Calu3 (cell line): Measurements from ENCODE around the gene SLC22A15. TPM values are rescaled to one million over a fixed set of nuclear protein-coding genes. Genes with fewer than 3 reads are reported as not detected.

ENCODE experiments used
- BruUV-seq: library from RNA; stranded (reverse); fragments of 400-500 nt; replicated peaks from 2 replicates; lab custom pipeline; 2021; lab: Mats Ljungman, UMichigan
- CTCF ChIA-PET: fragments of 300-600 bp; sonication (Branson Sonifier 250); formaldehyde crosslinking; loops from one replicate; lab custom pipeline; 2022; ENCODE audit warnings: antibody characterized with exemption; lab: Charles Lee
- DNase-seq: peaks from one replicate; pipeline ENCODE4 v3.0.0; 2022
- H3K27ac Mint-ChIP-seq: one replicate; pipeline ENCODE4 v1.8.0; 2022; ENCODE audit warnings: mixed read lengths; ENCODE audit not compliant: unreplicated experiment
- H3K27me3 Mint-ChIP-seq: one replicate; pipeline ENCODE4 v1.8.0; 2022; ENCODE audit warnings: mixed read lengths; ENCODE audit not compliant: unreplicated experiment
- H3K36me3 Mint-ChIP-seq: one replicate; pipeline ENCODE4 v1.8.0; 2022; ENCODE audit warnings: mild to moderate bottlenecking, moderate library complexity, mixed read lengths; ENCODE audit not compliant: insufficient read depth, unreplicated experiment
- H3K4me1 Mint-ChIP-seq: one replicate; pipeline ENCODE4 v1.8.0; 2022; ENCODE audit warnings: mild to moderate bottlenecking, low read depth, mixed read lengths; ENCODE audit not compliant: unreplicated experiment
- H3K4me3 Mint-ChIP-seq: one replicate; pipeline ENCODE4 v1.8.0; 2022; ENCODE audit warnings: mild to moderate bottlenecking, low read depth, moderate library complexity, mixed read lengths; ENCODE audit not compliant: unreplicated experiment
- H3K9me3 Mint-ChIP-seq: one replicate; pipeline ENCODE4 v1.8.0; 2022; ENCODE audit warnings: low read depth, mixed read lengths; ENCODE audit not compliant: unreplicated experiment
- CTCF ChIP-seq: fragments of 200-600 bp; IDR thresholded peaks from one replicate; pipeline ENCODE4 v1.8.0; 2022; ENCODE audit warnings: antibody characterized with exemption; ENCODE audit not compliant: unreplicated experiment
- intact Hi-C: fragments of 100-400 bp; cut with micrococcal nuclease; formaldehyde crosslinking; loops from one replicate; pipeline ENCODE4 v1.10.0; 2022; ENCODE audit not compliant: unreplicated experiment
- total RNA-seq: library from RNA; stranded (reverse); gene quantifications from 2 replicates; pipeline ENCODE4 v1.2.3, GENCODE V29; 2022

Gene SLC22A15
- total RNA-seq, 1 experiment from 2014 or later, result 5.0 TPM

- H3K27me3 Mint-ChIP-seq, result no peaks in the 10 kb centered on the region
- H3K4me1 Mint-ChIP-seq, result peaks cover 8% of the 10 kb centered on the region
- H3K27ac Mint-ChIP-seq, result no peak overlapping the region
- no TSS peak for BruUV-seq
- peaks cover 5% of the 10 kb centered on the region for H3K9me3 Mint-ChIP-seq
- CTCF ChIA-PET, result no interaction called here
- DNase-seq, result no peak
- no peak overlapping the region for H3K4me3 Mint-ChIP-seq
- no peak for TF ChIP-seq CTCF
- intact Hi-C loops, result no loop called here
- H3K36me3 Mint-ChIP-seq, result peaks cover under 1% of the 10 kb centered on the region
Observed at GRCh38 chr1:116002781-116003420, 26.6 kb downstream of the SLC22A15 start.

GRCh38 chr1:116003823-116004222, 27.5 kb downstream of the SLC22A15 start:
- H3K36me3 Mint-ChIP-seq, result no peaks in the 10 kb centered on the region
- peaks cover 3% of the 10 kb centered on the region for H3K9me3 Mint-ChIP-seq
- no TSS peak for BruUV-seq
- no peaks in the 10 kb centered on the region for H3K27me3 Mint-ChIP-seq
- peaks cover 8% of the 10 kb centered on the region for H3K4me1 Mint-ChIP-seq
- DNase-seq, result no peak
- no peak for TF ChIP-seq CTCF
- no peak overlapping the region for H3K4me3 Mint-ChIP-seq
- H3K27ac Mint-ChIP-seq, result no peak overlapping the region
- CTCF ChIA-PET, result no interaction called here
- intact Hi-C loops, result no loop called here

GRCh38 chr1:116006486-116006964, 30.2 kb downstream of the SLC22A15 start:
- no peaks in the 10 kb centered on the region for H3K27me3 Mint-ChIP-seq
- no peak for TF ChIP-seq CTCF
- no TSS peak for BruUV-seq
- no peak overlapping the region for H3K4me3 Mint-ChIP-seq
- CTCF ChIA-PET, result no interaction called here
- DNase-seq, result no peak
- peaks cover 4% of the 10 kb centered on the region for H3K4me1 Mint-ChIP-seq
- no peaks in the 10 kb centered on the region for H3K36me3 Mint-ChIP-seq
- intact Hi-C loops, result no loop called here
- H3K27ac Mint-ChIP-seq, result no peak overlapping the region
- peaks cover 2% of the 10 kb centered on the region for H3K9me3 Mint-ChIP-seq

DNA sequence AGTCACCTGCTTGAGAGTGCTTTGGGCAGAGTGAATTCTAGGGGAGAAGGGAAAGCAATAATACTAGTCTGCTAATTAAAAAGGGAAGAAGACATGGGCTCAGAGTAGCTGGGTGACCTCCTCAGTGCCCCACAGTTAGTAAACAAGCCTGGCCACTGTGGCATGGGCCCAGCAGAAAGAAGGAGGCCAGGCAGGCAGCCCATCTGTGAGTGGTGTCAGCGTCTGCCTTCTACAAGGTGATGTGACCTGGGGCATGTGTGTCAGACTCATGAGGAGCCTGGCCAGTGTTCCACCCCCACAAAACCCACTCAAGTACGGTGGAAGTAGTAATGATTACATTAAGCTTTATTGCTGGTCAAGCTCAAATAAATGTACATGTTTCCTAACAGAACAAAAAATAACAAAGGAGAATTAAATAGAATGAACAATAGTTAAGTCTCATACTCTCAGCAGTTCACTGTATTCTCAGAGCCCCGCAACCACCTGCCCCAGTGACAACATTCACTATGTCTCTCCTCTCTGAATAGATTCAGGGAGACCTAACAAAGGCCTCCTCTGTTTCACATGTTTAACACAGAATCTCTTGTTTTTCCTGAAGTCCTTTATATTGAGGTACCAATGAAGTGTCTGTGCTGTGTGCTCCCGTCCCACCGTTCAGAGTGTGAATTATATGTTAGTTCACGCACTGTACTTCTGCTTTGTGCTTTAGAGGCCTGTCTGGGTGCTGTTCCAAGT, 32.5 kb downstream of the SLC22A15 start:
- DNase-seq, result no peak
- Mint-ChIP-seq H3K27ac (no peak overlapping the region), H3K4me1 (no peaks in the 10 kb centered on the region), H3K27me3 (no peaks in the 10 kb centered on the region), H3K4me3 (no peak overlapping the region), H3K36me3 (no peaks in the 10 kb centered on the region), H3K9me3 (no peaks in the 10 kb centered on the region)
- CTCF ChIA-PET, result no interaction called here
- intact Hi-C loops, result no loop called here
- BruUV-seq, result no TSS peak
- no peak for TF ChIP-seq CTCF
